GM21737 (cell line): Measurements from ENCODE around the gene NEDD4.
"Not testable (repeated sequence)": the region's sequence is repeated elsewhere in the genome, so short reads cannot be mapped to it uniquely, and the experiment has no call there.

ENCODE experiments used
- ATAC-seq: cut with Tn5 transposase; IDR thresholded peaks from one replicate; pipeline ENCODE4 v1.9.1; 2021; ENCODE audit warnings: mild to moderate bottlenecking, moderate library complexity; ENCODE audit not compliant: unreplicated experiment

The NEDD4 gene

DNA sequence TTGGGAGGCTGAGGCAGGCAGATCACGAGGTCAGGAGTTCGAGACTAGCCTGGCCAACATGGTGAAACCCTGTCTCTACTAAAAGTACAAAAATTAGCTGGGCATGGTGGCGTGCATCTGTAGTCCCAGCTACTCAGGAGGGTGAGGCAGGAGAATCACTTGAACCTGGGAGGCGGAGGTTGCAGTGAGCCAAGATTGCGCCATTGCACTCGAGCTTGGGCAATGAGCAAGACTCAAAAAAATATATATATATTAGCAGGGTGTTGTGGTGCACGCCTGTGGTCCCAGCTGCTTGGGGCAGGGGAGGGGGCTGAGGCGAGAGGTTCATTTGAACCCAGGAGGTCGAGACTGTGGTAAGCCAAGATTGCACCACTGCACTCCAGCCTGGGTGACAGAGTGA, 207.8 kb downstream of the NEDD4 start:
- ATAC-seq, result not testable (repeated sequence)

GRCh38 chr15:55784286-55784685, 209.1 kb downstream of the NEDD4 start:
- ATAC-seq, result no peak

DNA sequence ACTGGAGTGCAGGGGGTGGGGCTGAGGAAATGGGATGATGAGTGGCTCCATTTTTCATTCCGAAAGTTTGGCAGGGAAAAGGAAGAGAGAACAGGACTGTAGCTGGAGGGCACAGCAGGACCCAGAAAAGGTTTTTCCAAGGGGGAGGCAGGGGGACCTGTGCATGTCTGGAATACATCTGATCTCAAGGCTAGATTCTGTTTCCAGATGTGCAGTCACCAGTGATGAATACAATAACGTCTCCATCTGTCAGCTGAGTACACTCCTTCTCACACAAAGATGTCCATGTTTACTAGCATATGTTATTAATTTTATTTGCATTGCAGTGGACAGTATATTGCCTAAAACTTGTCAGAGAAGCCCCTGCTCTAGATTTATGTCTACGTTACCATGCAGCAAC, 210.5 kb downstream of the NEDD4 start:
- ATAC-seq, result no peak

DNA sequence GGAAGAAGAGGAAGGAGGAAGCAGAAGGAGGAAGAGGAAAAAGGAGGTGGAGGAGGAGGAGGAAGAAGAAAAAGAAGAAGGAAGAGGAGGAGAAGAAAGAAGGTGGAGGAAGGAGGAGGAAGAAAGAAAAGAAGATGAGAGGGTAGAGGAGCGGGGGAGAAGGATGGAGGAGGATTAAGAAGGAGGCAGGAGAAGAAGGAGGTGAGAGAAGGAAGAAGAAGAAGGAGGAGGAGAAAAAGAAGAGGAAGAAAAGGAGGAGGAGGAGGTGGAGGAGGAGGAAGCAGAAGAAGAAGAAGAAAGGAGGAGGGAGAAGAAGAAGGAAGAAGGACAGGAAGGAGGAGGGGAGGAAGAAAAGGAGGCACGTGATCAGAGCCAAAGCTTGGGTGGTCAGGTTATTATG, 213.1 kb downstream of the NEDD4 start:
- ATAC-seq, result no peak

- ATAC-seq, result no peak
Observed at GRCh38 chr15:55778932-55779331, 214.5 kb downstream of the NEDD4 start.
